Keratinocyte (primary cell): ENCODE data around the gene PCSK6. TPM values are rescaled to one million over a fixed set of nuclear protein-coding genes. Genes with fewer than 3 reads are reported as not detected.

Experiments used
- DNase-seq: peaks from one replicate; pipeline ENCODE4 v3.0.0-alpha.2; 2011; ENCODE audit warnings: low read depth, missing footprints, low spot score
- FAIRE-seq: peaks from 2 replicates; lab custom pipeline; 2011; peaks lifted over from hg19 to GRCh38; lab: Jason Lieb, UNC
- H2AFZ ChIP-seq: 2 replicates; pipeline ENCODE4 v1.6.0; 2012; ENCODE audit warnings: low read length, control low read depth, inconsistent platforms; ENCODE audit not compliant: control insufficient read depth
- H3K27ac ChIP-seq: 2 replicates; pipeline ENCODE4 v1.5.1; 2011; ENCODE audit warnings: low read length; ENCODE audit not compliant: control insufficient read depth, insufficient read depth
- H3K27me3 ChIP-seq: 3 replicates; pipeline ENCODE4 v1.6.0; 2011; ENCODE audit warnings: low read length; ENCODE audit not compliant: control insufficient read depth, insufficient read depth; ENCODE audit errors: extremely low read depth
- H3K36me3 ChIP-seq, 2 experiments: 2 replicates in 1 of 2; 3 replicates in 1 of 2; pipeline ENCODE4 v1.5.1; 2011; ENCODE audit warnings: low read length in 2 of 2, mild to moderate bottlenecking in 1 of 2; ENCODE audit not compliant: control insufficient read depth in 2 of 2, insufficient read depth in 2 of 2; ENCODE audit errors: extremely low read depth in 1 of 2
- H3K4me1 ChIP-seq: 3 replicates; pipeline ENCODE4 v1.5.1; 2011; ENCODE audit warnings: low read length; ENCODE audit not compliant: control insufficient read depth, insufficient read depth; ENCODE audit errors: extremely low read depth
- H3K4me2 ChIP-seq: 3 replicates; pipeline ENCODE4 v1.6.0; 2011; ENCODE audit warnings: low read depth, low read length; ENCODE audit not compliant: control insufficient read depth, insufficient read depth; ENCODE audit errors: extremely low read depth
- H3K4me3 ChIP-seq, 3 experiments: fragments of 200-600 bp in 1 of 3; sonication (generic) in 1 of 3; 2 replicates in 2 of 3; 3 replicates in 1 of 3; pipeline ENCODE4 v1.5.1; 2011 to 2016; ENCODE audit warnings: low read length in 3 of 3, mild to moderate bottlenecking in 3 of 3, control low read depth in 2 of 3, inconsistent platforms in 1 of 3, low read depth in 1 of 3, mixed read lengths in 1 of 3, mixed run types in 1 of 3, moderate library complexity in 1 of 3; ENCODE audit not compliant: control insufficient read depth in 2 of 3, insufficient read depth in 2 of 3; ENCODE audit errors: extremely low read depth in 1 of 3
- H3K79me2 ChIP-seq: 2 replicates; pipeline ENCODE4 v1.6.0; 2012; ENCODE audit warnings: low read length; ENCODE audit not compliant: control insufficient read depth, insufficient read depth
- H3K9ac ChIP-seq: 3 replicates; pipeline ENCODE4 v1.6.0; 2011; ENCODE audit warnings: low read length; ENCODE audit not compliant: control insufficient read depth, insufficient read depth; ENCODE audit errors: extremely low read depth
- H3K9me1 ChIP-seq: 3 replicates; pipeline ENCODE4 v1.6.0; 2011; ENCODE audit warnings: low read length; ENCODE audit not compliant: control insufficient read depth, insufficient read depth; ENCODE audit errors: extremely low read depth
- H3K9me3 ChIP-seq: 2 replicates; pipeline ENCODE4 v1.5.1; 2012; ENCODE audit warnings: low read depth, low read length; ENCODE audit not compliant: control insufficient read depth
- H4K20me1 ChIP-seq: 3 replicates; pipeline ENCODE4 v1.6.0; 2011; ENCODE audit warnings: low read length; ENCODE audit not compliant: control insufficient read depth, insufficient read depth; ENCODE audit errors: extremely low read depth
- CTCF ChIP-seq, 3 experiments: IDR thresholded peaks in 1 of 3; conservative IDR thresholded peaks in 1 of 3; optimal IDR thresholded peaks in 1 of 3; 2 replicates in 2 of 3; 3 replicates in 1 of 3; pipeline versions ENCODE3 to v1.5.1; 2011; ENCODE audit warnings: low read length in 3 of 3, mild to moderate bottlenecking in 3 of 3, moderate library complexity in 2 of 3, control low read depth in 1 of 3, inconsistent platforms in 1 of 3; ENCODE audit not compliant: insufficient read depth in 2 of 3; ENCODE audit errors: extremely low read depth in 1 of 3
- EZH2 ChIP-seq: IDR thresholded peaks from one replicate; pipeline ENCODE4 v1.6.1; 2012; ENCODE audit warnings: inconsistent platforms, mild to moderate bottlenecking, low read length, moderate library complexity
- dilution Hi-C: fragments of 300-500 bp; cut with MboI; formaldehyde crosslinking; loops from one replicate; pipeline ENCODE4 v1.7.0; 2020; ENCODE audit warnings: low sequenced_read_pairs; ENCODE audit not compliant: extremely low pct_ligation_motif_present
- polyA plus RNA-seq, 5 experiments: library from polyadenylated mRNA; depleted of rRNA in 3 of 5; stranded (reverse) in 3 of 5; stranded (forward) in 1 of 5; unstranded in 1 of 5; fragments of >200 nt; gene quantifications; 1 replicate in 1 of 5; 2 replicates in 3 of 5; 3 replicates in 1 of 5; pipeline versions ENCODE4 v1.2.1 to v1.2.3, GENCODE V29; 2011 to 2012; ENCODE audit warnings: missing spikeins in 2 of 5, low read depth in 1 of 5, low replicate concordance in 1 of 5

Gene PCSK6
- polyA plus RNA-seq, 1 donor (not counting 4 experiments of a cell fraction or from before 2014, with no cell fraction given): 3.1 TPM

- H3K9me1 ChIP-seq: no peaks in the 10 kb centered on the region
- TF ChIP-seq EZH2 (no peak), CTCF (optimal IDR thresholded peaks at IDR 0.05 in 1 of 3, IDR thresholded peaks at IDR 0.05 in 1 of 3, conservative IDR thresholded peaks at IDR 0.05 in 1 of 3; ENCODE audit: extremely low read depth in 1 of 3, insufficient read depth in 2 of 3, low read length in 3 of 3) (no peak)
- H3K4me3 ChIP-seq: no peak overlapping the region
- no peak overlapping the region for H3K27ac ChIP-seq
- DNase-seq (no peak), FAIRE-seq (no peak)
- peaks cover 26 to 58% of the 10 kb centered on the region in 2 experiments for H3K36me3 ChIP-seq
- H3K4me1 ChIP-seq: no peaks in the 10 kb centered on the region
- peaks cover 40% of the 10 kb centered on the region for H3K79me2 ChIP-seq
- dilution Hi-C loops: no loop called here
- no peaks in the 10 kb centered on the region for H3K9me3 ChIP-seq
- no peaks in the 10 kb centered on the region for H3K27me3 ChIP-seq
- H3K9ac ChIP-seq: no peak overlapping the region
- H4K20me1 ChIP-seq: peaks cover 4% of the 10 kb centered on the region
- H2AFZ ChIP-seq: no peak overlapping the region
- H3K4me2 ChIP-seq: no peak overlapping the region
These were observed 202.9 kb downstream of the PCSK6 start for GRCh38 chr15:101286471-101287114.

- H3K4me2 ChIP-seq: no peak overlapping the region
- peaks cover 4% of the 10 kb centered on the region for H4K20me1 ChIP-seq
- H3K4me1 ChIP-seq: no peaks in the 10 kb centered on the region
- peaks cover 31 to 51% of the 10 kb centered on the region in 2 experiments for H3K36me3 ChIP-seq
- peaks cover 20% of the 10 kb centered on the region for H3K79me2 ChIP-seq
- dilution Hi-C loops: no loop called here
- no peak overlapping the region for H2AFZ ChIP-seq
- H3K9ac ChIP-seq: no peak overlapping the region
- no peak for DNase-seq
- TF ChIP-seq CTCF (optimal IDR thresholded peaks at IDR 0.05 in 1 of 3, IDR thresholded peaks at IDR 0.05 in 1 of 3, conservative IDR thresholded peaks at IDR 0.05 in 1 of 3; ENCODE audit: extremely low read depth in 1 of 3, insufficient read depth in 2 of 3, low read length in 3 of 3) (no peak), EZH2 (no peak)
- FAIRE-seq: no peak
- no peak overlapping the region for H3K4me3 ChIP-seq
- H3K27ac ChIP-seq: no peak overlapping the region
- H3K9me3 ChIP-seq: no peaks in the 10 kb centered on the region
- H3K27me3 ChIP-seq: no peaks in the 10 kb centered on the region
- no peaks in the 10 kb centered on the region for H3K9me1 ChIP-seq
These were observed 205.6 kb downstream of the PCSK6 start for GRCh38 chr15:101283931-101284330.
